CD4-positive, alpha-beta T cell treated with Interleukin-17A for 1 hour (primary cell): ENCODE results near the gene SPDYE1.

ENCODE experiments used
- DNase-seq: peaks from one replicate; pipeline ENCODE4 v3.0.0-alpha.2; 2020

SPDYE1 gene

DNA sequence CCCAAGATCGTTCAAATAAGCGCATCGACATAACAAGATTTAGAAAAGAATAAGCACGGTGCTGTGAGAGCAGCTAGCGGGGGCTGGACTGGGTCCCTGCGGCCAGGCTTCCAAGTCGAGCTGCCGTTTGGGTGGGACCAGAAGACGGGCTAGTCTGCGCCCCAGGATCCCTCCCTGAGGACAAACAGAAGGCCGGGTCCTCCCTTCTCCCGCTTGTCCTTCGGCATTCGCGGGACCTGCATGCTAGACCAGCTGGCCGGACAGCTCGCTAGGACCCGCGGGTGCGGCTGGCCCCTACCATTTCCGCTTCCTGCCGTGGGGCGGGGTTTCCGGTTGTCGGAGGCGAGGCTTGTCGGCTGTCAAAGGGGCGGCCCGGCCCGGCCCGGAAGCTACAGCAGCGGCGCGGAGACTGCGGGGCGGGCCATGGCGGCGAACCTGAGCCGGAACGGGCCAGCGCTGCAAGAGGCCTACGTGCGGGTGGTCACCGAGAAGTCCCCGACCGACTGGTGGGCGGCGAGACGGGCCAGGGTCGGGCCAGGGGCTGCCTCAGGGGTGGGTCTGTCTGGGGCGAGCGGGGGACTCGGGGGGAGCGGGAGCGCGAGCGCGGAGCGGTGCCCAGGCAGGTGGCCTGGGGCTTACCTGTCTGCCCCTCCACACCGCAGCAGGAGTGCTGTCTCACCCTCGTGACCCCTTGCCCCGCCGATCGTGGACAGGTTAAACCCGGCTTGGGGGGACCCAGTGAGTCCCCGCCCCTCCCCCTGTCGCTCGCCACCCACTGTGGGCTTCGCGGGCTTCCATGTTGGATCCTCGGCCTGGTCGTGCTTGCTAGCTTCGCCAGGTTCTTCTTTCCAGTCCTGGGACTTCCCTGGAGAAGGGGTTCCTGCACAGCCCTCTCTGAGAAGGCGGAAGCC lies 46.9 kb downstream of the SPDYE1 start, which contains the start of gene DBNL:
TSS of gene DBNL (plus strand) at position 388 of the 911 bp plus-strand sequence. CDS start at position 424, 36 bp downstream.
- peak; percentile 88 for DNase-seq

- peak; percentile 42 for DNase-seq
Observed at GRCh38 chr7:44045226-44046014, 47.7 kb downstream of the SPDYE1 start.

- peak; percentile 65 for DNase-seq
Observed at GRCh38 chr7:44046321-44047061, 48.8 kb downstream of the SPDYE1 start.

GRCh38 chr7:44048031-44048795 lies 50.5 kb downstream of the SPDYE1 start:
- DNase-seq = no peak

GRCh38 chr7:44050121-44050914 lies 52.6 kb downstream of the SPDYE1 start:
- DNase-seq = no peak

- DNase-seq = no peak
Observed at GRCh38 chr7:44050915-44051560, 53.3 kb downstream of the SPDYE1 start.

DNA sequence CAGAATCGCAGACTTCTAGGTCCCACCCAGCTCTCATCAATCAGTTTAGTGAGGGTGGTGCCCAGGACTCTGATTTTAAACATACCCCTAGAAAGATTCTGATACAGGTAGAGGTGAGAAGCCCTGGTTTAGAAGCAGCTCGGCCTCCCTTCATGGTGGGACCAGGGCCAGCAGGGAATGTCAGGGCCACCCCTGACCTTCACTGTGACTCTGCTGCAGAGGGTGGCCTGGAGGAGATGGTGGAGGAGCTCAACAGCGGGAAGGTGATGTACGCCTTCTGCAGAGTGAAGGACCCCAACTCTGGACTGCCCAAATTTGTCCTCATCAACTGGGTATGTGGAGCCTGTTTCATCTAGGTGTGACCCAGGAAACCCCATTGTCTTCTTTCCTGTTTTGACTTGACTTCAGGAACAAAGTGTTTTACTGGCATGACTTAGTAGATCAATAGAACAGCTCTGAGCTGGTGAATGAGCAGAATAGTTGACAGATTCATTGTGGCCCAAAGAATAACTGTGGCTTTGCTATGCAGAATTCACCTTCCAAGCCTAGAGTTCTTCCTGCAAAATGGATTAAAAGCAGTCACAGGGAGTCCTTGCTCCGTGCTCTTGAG lies 54.0 kb downstream of the SPDYE1 start:
- no peak for DNase-seq

- DNase-seq = no peak
Observed at GRCh38 chr7:44052771-44053365, 55.2 kb downstream of the SPDYE1 start.

GRCh38 chr7:44056681-44057080 lies 59.0 kb downstream of the SPDYE1 start:
- DNase-seq = no peak

DNA sequence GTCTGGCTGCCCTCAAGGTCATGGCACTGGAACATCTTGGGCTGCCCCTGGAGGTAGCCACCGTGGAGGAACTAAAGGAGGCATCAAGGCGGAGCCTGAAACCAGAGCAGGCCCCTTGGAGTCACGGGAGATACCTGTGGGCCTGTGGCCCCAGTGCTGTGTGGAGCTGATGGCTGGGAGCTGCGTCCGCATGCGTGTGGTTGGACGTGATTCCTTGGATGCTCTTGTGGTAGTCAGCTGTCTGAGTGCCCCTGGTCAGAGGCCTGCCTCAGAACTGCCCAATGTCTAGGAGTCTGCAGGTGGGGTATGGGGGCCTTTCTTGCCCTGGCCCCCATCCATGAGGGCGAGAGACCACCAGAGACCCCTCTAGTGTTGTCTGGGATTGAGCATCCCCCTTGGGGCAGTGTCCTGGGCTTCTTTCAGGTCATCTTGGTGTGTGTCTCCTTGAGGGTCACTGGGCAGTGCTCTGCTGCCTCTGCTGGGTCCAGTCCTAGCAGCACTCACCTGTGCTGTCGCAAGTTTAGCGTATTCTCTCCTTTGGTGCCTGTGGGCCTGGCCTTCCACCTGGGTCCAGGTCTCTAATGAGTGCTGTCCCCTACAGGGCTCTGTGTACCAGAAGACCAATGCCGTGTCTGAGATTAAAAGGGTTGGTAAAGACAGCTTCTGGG lies 59.6 kb downstream of the SPDYE1 start:
- no peak for DNase-seq

GRCh38 chr7:44057849-44058758 lies 60.4 kb downstream of the SPDYE1 start:
- DNase-seq = no peak

- DNase-seq = no peak
Observed at GRCh38 chr7:44058759-44059218, 61.1 kb downstream of the SPDYE1 start.

DNA sequence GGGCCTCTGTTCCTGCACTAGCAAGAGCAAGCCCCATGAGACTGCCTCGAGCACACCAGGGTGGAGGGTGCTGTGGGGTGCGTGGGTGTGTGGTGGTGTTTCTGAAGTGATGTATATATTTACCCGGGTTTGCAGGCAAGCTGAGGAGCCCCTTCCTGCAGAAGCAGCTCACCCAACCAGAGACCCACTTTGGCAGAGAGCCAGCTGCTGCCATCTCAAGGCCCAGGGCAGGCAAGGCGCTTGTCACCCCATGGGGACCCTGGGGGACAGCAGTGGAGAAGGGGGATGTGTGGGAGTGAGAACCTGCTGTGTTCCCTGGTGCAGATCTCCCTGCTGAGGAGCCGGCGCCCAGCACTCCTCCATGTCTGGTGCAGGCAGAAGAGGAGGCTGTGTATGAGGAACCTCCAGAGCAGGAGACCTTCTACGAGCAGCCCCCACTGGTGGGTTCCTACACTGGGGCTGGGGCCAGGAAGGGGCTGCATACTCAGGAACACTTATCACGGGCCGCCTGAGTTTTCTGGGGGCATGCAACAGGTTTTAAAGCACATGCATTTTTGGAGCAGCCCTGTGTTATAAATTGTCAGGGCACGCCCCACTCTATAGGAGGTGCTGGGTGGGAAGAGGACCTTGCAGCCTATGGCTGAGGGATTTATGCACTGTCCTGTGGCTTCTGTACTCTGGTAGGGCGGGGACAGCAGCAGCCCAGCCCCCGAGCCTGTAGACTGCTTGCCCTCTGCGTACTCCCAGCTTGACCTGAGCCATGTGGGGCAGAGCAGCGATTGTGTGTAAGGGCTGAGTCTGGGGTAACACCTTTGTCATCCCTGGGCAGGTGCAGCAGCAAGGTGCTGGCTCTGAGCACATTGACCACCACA lies 61.8 kb downstream of the SPDYE1 start:
- no peak for DNase-seq
